Parathyroid adenoma (tissue), 2 donors: ENCODE results near the gene SURF6.

Experiments used
- H2AFZ ChIP-seq: fragments of 300-600 bp; sonication (generic); one replicate; pipeline ENCODE4 v1.7.0; 2017; ENCODE audit warnings: antibody characterized with exemption, mild to moderate bottlenecking
- H3K27ac ChIP-seq: fragments of 300-600 bp; sonication (generic); one replicate; pipeline ENCODE4 v1.7.0; 2017
- H3K27me3 ChIP-seq: fragments of 300-600 bp; sonication (generic); one replicate; pipeline ENCODE4 v1.7.0; 2017; ENCODE audit warnings: low read length; ENCODE audit not compliant: control insufficient read depth, insufficient read depth
- H3K36me3 ChIP-seq: fragments of 300-600 bp; sonication (generic); one replicate; pipeline ENCODE4 v1.7.0; 2017; ENCODE audit warnings: low read length; ENCODE audit not compliant: control insufficient read depth, insufficient read depth
- H3K4me1 ChIP-seq: fragments of 300-600 bp; sonication (generic); one replicate; pipeline ENCODE4 v1.7.0; 2017; ENCODE audit warnings: control low read depth
- H3K4me2 ChIP-seq: fragments of 300-600 bp; sonication (generic); one replicate; pipeline ENCODE4 v1.7.0; 2017; ENCODE audit warnings: low read length
- H3K4me3 ChIP-seq: fragments of 300-600 bp; sonication (generic); one replicate; pipeline ENCODE4 v1.7.0; 2017; ENCODE audit warnings: low read depth, low read length
- H3K79me2 ChIP-seq: fragments of 300-600 bp; sonication (generic); one replicate; pipeline ENCODE4 v1.7.0; 2017; ENCODE audit warnings: control low read depth
- H3K9ac ChIP-seq: fragments of 300-600 bp; sonication (generic); one replicate; pipeline ENCODE4 v1.7.0; 2017; ENCODE audit warnings: mild to moderate bottlenecking
- H3K9me3 ChIP-seq: fragments of 300-600 bp; sonication (generic); one replicate; pipeline ENCODE4 v1.7.0; 2017; ENCODE audit warnings: low read length; ENCODE audit not compliant: control insufficient read depth
- CTCF ChIP-seq: fragments of 300-600 bp; sonication (generic); IDR thresholded peaks from one replicate; pipeline ENCODE4 v1.7.0; 2017; ENCODE audit warnings: antibody characterized with exemption, mild to moderate bottlenecking
- donor health status: primary hyperparathyroidism.

SURF6 gene

GRCh38 chr9:133348718-133349573 lies 13.0 kb upstream of the SURF6 start:
- H2AFZ ChIP-seq: no peak overlapping the region
- H3K4me2 ChIP-seq: peak overlapping the region; percentile 91
- H3K79me2 ChIP-seq: no peaks in the 10 kb centered on the region
- no peaks in the 10 kb centered on the region for H3K36me3 ChIP-seq
- no peaks in the 10 kb centered on the region for H3K9me3 ChIP-seq
- H3K27me3 ChIP-seq: no peaks in the 10 kb centered on the region
- no peak for TF ChIP-seq CTCF
- peak overlapping the region; percentile 84 for H3K9ac ChIP-seq
- peak overlapping the region; percentile 88 for H3K27ac ChIP-seq
- H3K4me3 ChIP-seq: peak overlapping the region; percentile 77
- H3K4me1 ChIP-seq: peaks cover 3% of the 10 kb centered on the region

GRCh38 chr9:133347985-133348717 lies 12.2 kb upstream of the SURF6 start, which contains the start of the genes MED22 and RPL7A:
TSS of gene MED22 (minus strand) at chr9:133348131. CDS start at chr9:133346662, 1,469 bp downstream.
TSS of gene RPL7A (plus strand) at chr9:133348218. CDS start at chr9:133348244, 26 bp downstream.
- no peak for TF ChIP-seq CTCF
- Histone ChIP-seq H3K9me3 (no peaks in the 10 kb centered on the region), H3K79me2 (no peaks in the 10 kb centered on the region), H3K27me3 (no peaks in the 10 kb centered on the region), H2AFZ (peak within 1 kb of the TSS; percentile 93), H3K27ac (peak within 1 kb of the TSS; percentile 88), H3K4me3 (peak within 1 kb of the TSS; percentile 77), H3K9ac (peak within 1 kb of the TSS; percentile 84), H3K4me1 (peaks cover 3% of the 10 kb centered on the region), H3K36me3 (no peaks in the 10 kb centered on the region), H3K4me2 (peak within 1 kb of the TSS; percentile 91)

- Histone ChIP-seq H3K9me3 (no peaks in the 10 kb centered on the region), H3K4me1 (peaks cover 3% of the 10 kb centered on the region), H3K4me3 (peak overlapping the region; percentile 77), H3K79me2 (no peaks in the 10 kb centered on the region), H3K36me3 (no peaks in the 10 kb centered on the region), H2AFZ (peak overlapping the region; percentile 93), H3K4me2 (peak overlapping the region; percentile 91), H3K27me3 (no peaks in the 10 kb centered on the region), H3K27ac (peak overlapping the region; percentile 88), H3K9ac (no peak overlapping the region)
- TF ChIP-seq CTCF: no peak
Measured at GRCh38 chr9:133347515-133347984, 11.6 kb upstream of the SURF6 start.

- H3K4me3 ChIP-seq: peak overlapping the region; percentile 77
- H3K27ac ChIP-seq: no peak overlapping the region
- H3K79me2 ChIP-seq: no peaks in the 10 kb centered on the region
- H3K27me3 ChIP-seq: no peaks in the 10 kb centered on the region
- peaks cover 3% of the 10 kb centered on the region for H3K4me1 ChIP-seq
- H3K9me3 ChIP-seq: no peaks in the 10 kb centered on the region
- H2AFZ ChIP-seq: no peak overlapping the region
- no peak overlapping the region for H3K9ac ChIP-seq
- no peaks in the 10 kb centered on the region for H3K36me3 ChIP-seq
- TF ChIP-seq CTCF: no peak
- peak overlapping the region; percentile 76 for H3K4me2 ChIP-seq
Measured at GRCh38 chr9:133346021-133346785, 10.2 kb upstream of the SURF6 start.
